ENCODE results near the gene COL9A3.
A peak's percentile ranks its signal among the peaks of the same experiment; 100 is the strongest.

COL9A3 gene

DNA sequence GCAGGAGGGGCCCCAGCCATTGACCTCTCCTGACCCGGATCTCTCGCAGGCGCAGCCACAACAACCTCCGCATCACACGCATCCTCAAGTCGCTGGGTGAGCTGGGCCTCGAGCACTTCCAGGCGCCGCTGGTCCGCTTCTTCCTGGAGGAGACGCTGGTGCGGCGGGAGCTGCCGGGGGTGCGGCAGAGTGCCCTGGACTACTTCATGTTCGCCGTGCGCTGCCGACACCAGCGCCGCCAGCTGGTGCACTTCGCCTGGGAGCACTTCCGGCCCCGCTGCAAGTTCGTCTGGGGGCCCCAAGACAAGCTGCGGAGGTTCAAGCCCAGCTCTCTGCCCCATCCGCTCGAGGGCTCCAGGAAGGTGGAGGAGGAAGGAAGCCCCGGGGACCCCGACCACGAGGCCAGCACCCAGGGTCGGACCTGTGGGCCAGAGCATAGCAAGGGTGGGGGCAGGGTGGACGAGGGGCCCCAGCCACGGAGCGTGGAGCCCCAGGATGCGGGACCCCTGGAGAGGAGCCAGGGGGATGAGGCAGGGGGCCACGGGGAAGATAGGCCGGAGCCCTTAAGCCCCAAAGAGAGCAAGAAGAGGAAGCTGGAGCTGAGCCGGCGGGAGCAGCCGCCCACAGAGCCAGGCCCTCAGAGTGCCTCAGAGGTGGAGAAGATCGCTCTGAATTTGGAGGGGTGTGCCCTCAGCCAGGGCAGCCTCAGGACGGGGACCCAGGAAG lies 4.5 kb upstream of the COL9A3 start:
- no peak for DNase-seq

DNA sequence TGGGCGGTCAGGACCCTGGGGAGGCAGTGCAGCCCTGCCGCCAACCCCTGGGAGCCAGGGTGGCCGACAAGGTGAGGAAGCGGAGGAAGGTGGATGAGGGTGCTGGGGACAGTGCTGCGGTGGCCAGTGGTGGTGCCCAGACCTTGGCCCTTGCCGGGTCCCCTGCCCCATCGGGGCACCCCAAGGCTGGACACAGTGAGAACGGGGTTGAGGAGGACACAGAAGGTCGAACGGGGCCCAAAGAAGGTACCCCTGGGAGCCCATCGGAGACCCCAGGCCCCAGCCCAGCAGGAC lies 4.0 kb upstream of the COL9A3 start:
- no peak for DNase-seq

DNA sequence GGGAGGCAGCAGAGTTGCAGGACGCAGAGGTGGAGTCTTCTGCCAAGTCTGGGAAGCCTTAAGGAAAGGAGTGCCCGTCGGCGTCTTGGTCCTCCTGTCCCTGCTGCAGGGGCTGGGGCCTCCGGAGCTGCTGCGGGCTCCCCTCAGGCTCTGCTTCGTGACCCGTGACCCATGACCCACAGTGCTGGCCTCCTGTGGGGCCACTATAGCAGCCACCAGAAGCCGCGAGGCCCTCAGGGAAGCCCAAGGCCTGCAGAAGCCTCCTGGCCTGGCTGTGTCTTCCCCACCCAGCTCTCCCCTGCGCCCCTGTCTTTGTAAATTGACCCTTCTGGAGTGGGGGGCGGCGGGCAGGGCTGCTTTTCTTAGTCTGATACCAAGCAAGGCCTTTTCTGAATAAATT lies 3.3 kb upstream of the COL9A3 start:
- DNase-seq = no peak

DNA sequence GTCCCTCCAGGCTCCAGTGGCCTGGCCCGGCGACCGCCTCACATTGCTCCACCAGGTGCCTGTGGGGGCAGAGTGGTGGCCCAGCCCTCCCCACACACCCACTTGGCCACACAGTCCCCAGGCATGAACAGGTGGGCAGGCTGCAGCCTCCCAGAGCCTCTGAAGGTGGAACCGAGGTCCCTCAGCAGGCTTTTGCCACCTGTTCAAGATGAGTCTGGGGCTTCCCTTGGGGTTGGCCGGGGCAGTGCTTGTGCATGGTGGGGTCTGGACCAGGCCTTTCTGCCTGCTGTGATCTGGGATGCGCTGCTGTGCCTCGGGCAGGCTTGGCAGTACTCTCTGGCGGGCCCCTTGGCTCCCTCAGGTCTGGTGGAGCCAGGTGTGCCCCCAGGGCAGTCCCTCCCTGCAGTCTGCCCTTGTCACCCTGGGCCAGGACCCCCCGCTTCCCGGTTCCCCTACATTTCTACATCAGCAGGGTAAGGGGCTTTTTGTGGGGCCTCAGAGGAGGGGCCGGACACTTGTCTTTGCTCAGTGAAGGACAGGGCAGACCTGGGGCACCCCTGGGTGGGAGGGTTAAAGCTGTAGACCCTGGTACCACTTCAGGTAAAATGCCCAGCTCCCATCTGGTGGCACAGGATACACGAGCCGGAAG lies 2.7 kb upstream of the COL9A3 start:
- no peak for DNase-seq

DNA sequence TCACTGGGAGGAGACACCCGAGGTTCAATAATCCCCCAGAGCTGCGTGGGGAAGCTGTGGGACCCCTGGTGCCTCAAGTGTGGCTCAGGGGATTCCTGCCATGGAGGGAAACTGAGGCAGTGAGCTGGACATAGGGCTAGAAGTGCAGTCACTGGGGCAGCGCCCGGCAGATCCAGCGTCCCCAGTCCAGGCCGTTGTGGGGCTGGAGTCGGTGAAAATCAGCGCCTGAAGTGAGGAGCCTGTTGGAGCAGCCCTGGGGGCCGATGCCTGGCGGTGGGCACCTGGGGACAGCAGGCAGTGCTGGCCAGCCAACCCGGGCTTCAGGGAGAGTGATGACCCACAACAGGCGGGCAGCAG lies 2.2 kb upstream of the COL9A3 start:
- no peak for DNase-seq

DNA sequence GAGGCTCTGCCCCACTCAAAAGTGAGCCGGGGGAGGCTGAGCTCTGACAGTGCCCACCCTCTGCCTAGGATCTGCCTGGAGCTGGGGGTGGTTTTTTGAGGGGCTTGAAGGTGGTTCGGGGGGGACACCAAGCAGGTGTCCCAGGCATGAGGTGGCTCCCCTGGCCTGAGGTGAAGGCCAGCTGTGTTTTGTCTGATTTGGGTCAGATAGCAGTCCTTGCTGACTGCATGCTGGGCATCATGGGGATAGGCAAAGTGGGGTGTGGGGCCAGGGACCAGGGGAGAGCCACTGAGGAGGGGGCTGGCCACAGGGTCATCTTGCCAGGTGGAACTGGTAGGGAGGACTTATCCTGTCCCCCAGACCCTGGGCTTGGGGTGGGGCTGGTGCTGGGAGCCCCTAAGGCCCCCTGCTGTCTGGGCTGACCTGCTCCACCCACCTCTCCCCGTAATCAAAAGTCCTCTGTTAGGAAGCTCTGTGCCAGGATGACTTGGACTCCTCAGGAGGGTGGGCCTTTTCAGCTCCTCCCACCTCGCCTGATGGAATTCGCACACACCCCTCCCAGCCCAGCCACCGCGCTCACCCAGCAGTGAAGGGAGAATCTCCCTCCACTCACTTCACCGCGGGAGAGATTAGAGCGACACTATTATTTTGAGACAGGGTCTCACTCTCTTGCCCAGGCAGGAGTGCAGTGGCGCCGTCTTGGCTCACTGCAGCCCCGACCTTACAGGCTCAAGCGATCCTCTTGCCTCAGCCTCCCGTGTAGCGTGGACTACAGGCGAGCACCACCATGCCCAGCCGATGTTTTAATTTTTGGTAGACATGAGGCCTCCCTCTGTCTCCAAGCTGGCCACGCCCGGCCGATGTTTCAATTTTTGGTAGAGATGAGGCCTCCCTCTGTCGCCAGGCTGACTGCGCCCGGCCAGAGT lies 1.5 kb upstream of the COL9A3 start:
- DNase-seq = no peak

DNA sequence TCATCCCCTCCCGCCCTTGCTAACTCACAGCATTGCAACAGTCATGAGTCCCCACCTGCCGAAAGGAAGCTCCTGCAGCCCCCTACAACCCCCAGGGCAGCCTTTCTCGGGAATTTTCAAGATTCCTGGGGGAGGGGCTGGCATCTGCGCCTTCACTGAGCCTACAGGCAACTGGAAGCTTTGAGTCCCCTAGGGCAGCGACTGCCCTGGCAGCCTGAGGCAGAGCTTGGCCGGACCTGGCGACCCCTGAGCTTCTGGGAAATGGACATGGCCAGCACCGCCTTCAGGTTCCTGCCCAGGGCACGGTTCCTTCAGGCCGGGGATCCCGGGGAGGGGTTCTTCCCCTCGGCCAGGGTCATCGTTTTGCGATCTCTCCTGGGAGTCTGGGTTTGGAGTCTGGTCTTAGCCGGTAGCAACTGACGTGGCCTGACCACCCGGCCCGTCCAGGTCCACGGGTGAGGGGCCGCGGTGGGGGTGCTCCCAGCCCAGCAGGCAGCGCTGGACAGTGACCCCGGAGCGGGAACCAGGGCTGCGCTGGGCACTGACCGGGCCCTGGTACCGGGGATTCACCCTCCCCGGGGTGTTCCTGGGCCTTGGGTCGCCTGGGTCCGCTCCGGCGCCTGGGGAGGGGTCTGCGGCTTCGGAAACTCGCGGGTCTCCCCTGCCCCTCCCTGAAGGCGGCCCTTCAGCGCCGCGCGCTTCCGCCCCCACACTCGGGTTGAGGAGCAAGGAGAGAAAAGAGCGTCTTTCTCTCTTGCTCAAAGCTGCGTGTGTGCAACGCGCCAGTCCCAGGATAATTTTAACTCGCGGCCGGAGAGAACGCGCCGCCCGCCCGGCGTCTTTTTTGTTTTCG lies 593 bp upstream of the COL9A3 start:
- DNase-seq = no peak

DNA sequence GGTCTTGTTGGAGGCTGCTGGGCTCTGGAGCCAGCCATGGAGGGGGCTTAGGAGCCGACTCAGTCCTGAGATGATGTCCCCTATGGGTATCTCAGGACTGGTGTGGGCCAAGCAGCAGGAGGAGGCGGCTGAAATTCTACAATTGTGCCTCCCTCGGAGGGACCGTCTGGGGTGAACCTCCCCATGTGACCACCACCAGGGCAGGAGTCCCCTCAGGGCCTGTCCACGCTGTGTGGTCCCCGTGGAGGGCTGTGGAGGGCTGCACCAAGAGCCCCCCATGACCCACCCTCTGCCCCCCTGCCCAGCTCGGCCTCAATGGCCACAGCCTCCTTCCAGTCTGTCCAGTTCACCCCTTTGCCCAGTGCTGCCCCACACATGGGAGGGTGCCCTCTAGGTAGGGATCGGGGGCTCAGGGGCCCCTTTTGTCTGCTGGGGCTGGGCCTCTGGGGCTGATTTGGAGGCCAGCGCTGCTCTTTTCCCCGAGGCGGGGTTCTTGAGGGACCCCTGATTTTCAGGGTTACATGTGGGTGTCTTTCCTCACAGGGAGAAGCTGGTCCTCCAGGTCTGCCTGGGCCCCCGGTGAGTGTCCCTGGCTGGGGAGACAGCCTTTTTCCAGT lies 1.2 kb downstream of the COL9A3 start:
- DNase-seq = no peak

DNA sequence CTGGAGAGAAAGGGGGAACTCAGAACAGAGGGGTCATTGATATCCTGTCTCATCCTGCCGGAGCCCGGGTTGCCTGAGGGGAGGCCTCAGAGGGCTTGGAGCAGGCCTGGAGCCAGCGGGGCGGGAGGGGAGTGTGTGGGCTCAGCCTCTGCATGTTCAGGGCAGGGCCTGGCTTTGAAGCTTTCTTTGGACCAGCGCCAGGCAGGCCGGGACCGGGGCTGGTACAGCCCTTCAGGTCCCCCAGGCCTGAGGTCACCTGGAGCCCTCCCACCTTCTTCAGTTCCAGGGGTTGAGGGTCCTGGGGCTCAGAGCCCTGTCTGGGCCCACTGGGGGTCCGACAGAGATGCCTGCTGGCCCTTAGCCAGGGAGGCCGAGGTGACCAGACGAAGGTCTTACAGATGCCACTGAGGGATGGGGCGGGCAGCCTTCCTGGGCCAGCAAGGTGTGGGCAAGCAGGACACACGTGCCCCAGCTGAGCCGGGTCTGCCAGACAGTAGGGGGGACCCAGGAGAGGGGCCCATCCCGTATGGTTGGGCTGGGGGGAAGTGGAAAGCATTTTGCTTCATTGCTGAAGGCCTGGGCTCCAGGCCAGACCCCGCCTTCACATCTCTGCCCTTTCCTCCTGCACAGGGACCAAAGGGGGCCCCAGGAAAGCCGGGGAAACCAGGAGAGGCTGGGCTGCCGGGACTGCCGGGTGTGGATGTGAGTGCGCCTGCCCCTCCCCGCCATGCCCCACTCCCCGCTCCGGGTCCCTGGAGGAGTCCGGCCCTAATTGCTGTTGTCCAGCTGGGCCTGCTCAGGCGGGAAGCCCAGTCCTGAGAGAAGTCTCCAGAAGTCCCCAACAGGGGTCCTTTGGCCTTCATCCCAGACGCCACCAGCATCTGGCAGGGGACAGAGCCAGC lies 2.0 kb downstream of the COL9A3 start:
- no peak for DNase-seq

DNA sequence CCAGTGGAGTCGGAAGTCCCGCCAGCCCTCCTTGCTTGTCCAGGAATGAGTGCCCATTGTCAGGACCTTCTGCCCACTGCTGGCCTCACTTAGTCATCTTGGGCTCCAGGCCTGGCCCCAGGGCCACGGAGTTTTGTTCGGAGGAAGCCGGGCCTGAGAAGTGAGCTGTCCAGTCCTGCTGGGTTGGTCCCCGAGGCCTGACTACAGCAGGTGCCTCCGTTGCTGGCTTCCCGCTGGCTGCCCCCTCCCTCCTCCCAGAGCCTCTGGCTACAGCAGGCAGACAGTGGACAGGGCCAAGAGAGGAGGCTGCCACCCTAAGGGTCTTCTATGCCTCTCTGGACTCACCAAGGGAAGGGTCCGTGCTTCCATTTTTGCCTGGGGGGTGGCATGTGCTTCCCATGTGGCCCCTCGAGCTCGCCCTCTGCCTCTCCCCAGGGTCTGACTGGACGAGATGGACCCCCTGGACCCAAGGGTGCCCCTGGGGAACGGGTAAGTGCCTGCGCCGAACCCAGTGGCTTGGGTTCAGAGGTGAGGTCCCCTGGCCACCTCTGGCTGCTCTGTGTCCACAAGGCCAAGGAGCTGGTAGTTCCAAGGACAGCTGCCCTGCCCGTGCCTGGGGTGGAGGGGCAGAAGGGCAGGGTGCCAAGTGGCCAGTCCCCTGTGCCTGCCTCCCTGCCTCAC lies 2.8 kb downstream of the COL9A3 start:
- no peak for DNase-seq

DNA sequence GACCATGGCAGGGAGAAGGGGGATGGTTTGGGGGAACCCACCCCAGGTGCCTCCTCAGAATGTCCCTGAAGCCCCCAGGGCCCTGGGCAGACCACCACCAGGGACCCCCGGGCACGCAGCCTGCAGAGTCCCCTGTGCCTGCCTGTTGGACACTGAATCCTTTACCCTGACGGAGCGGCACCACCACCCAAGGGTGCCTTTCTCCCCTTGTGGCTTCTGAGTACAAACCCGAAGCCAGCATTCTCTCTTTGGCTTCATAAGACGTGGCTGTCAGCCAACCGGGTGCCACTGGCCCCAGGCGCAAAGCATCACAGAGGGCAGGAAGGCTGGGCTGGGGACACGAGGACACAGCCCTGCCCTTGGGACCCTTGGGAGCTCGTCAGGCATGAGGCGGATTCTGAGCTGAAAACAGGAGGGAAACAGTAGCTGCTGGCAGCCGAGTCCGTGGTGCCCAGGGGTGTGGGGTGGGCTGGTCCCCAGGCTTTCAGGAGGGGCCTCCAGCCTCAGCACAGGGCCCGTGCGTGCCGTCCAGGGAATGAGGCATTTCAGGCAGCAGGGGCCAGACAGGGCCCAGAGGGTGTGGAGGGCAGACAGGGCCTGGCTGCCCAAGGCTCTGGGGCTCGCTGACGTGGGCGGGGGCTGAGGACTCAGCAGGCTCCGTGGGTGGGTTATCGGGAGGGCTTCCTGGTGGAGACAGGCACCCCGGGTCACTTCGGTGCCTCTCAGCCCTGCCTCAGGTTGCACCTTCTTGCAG lies 3.5 kb downstream of the COL9A3 start:
- DNase-seq = no peak

DNA sequence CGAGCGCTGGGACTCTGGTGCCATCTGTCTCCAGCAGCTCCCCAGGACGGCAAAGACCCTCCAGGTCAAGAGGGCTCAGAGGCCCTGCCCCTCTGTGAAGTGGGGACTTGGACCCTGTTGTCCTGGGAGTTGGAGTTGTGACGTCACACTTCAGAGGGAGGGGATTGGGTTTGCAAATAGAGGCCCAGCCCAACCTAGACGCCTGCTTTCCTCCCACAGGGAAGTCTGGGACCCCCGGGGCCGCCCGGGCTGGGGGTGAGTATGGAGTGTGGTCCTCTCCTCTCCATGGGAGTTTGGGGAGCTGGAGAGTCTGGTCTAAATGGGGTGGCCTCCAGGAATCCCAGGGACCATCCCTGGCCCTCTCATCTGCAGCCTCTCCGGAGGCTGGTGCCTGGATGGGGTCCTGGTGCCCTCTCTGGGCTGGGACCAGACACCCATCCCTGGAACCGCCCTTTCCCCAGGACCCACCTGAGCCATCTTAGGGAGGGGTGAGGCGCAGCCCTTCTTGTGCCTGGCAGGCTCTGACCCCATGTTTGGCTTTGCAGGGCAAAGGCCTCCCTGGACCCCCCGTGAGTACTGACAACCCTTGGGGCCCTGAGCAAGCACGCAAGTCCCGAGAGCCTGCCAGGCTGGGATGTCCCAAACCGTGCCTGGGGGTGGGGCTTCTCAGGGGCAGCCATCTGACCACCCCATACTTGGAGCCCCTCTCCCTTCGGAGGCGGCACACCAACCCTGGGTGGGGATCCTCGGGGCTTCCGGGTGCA lies 4.3 kb downstream of the COL9A3 start:
- no peak for DNase-seq

DNA sequence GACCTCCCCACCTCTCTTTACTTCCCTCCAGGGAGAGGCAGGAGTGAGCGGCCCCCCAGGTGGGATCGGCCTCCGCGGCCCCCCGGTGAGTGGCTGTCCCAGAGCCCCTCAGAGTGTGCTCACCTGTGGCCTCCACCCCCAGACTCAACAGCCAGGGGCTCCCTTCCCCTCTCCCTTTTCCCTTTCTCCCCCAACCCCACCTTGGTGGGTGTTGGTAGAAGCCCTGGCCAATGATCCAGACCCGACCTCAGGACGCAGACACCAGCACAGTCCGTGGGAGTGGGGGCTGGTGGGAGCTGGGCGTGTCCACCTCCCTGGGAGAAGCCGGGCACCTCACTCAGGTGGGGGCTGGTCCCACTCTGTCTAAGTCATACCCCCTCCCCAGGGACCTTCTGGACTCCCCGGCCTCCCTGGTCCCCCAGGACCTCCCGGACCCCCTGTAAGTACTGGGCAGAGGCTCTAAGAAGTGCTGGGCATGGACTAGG lies 4.9 kb downstream of the COL9A3 start:
- DNase-seq = no peak

DNA sequence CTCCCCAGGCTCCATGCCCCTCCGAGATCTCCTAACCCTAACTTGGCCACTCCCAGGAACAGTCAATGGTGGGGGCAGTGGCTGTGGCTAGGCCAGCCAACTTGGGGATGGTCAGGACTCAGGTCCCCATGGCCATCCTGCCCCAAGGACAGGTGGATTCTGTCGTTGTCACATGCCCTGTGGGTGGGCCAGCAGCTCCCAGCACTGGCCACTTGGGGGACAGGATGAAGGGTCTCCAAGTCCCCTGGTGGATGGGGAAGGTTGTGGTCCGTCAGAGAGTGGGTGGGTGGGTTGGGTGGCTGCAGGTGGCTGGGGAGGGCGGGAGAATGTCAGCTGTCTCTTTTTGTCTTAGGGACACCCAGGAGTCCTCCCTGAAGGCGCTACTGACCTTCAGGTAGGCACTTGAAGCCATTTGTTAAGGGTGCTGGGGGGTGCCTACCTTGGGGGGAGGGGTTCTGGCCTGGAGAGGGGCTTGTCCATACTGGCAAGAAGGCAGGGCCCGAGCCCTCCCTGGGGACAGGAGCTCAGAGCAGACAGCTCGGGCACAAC lies 5.5 kb downstream of the COL9A3 start:
- no peak for DNase-seq

DNA sequence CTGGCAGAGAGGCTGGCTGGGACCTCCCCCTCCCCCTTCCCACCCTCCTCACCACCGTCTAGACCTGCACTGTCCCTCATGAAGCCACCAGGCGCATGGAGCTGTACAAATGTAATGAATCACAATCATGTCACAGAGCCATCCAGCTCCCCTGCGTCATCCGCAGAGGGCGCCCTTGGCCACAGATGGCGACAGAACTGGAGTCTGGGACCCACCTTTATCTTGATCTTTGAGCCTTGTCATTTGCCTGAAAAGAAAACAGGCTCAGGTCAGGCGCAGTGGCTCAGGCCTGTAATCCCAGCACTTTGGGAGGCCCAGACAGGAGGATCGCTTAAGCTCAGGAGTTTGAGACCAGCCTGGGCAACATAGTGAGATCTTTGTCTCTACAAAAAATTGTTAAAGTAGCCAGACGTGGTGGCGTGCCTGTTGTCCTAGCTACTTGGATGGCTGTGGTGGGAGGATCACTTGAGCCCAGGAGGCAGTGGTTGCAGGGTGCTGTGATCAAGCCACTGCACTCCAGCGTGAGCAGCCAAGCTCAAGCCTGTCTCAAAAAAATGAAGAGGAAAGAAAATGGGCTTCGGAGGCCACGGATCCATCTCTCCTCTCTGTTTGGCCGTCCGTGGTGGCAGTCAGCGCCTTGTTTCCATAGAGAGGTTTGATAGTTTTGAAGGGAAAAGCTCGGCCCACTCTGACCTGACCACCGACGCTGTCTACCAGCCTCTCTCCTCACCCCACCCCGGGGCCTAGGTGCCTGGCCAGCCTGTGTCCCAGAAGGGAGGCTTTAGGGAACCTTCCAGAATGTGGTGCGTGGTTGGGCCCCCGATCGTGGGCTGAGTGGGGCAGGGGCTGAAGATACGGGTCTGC lies 6.2 kb downstream of the COL9A3 start:
- DNase-seq = peak; percentile 67 to 77

DNA sequence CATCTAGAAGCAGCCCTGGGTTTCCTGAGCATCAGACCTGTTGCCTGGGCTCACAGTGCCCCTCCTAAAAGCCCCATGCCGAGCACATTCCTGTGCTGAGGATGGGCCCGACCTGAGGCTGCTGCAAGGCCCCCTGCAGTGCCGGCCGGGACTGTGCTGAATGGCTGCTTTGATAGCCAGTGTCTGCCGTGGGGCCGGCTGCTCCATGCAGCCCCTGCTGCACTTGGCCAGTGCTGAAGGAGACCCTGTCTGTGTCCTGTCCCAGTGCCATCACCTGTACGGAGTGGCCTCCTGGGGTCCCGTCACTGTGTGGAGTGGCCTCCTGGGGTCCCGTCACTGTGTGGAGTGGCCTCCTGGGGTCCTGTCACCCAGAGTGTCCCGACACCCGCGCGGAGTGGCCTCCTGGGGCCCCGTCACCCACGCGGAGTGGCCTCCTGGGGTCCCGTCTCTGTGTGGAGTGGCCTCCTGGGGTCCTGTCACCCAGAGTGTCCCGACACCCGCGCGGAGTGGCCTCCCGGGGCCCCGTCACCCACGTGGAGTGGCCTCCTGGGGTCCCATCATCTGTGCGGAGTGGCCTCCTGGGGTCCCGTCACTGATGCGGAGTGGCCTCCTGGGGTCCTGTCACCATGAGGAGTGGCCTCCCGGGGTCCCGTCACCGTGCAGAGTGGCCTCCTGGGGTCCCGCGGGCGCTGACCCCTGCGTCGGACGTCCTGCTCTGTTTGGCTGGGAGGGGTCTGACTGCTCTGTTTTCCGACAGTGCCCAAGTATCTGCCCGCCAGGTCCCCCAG lies 7.0 kb downstream of the COL9A3 start:
- DNase-seq = no peak
